ENCODE measurements around the gene EGFL8. TPM values are rescaled to one million over a fixed set of nuclear protein-coding genes. Genes with fewer than 3 reads are reported as not detected.

EGFL8 gene
- total RNA-seq, 1 experiment from 2014 or later, result 4.3 TPM

Other genes with a start within 250 kb of the EGFL8 start
- gene C2, start 236.9 kb upstream of the EGFL8 start, total RNA-seq (2014; rRNA removed; shearing (Covaris generic)), result 0.63 and 1.7 TPM in 2 replicates
- gene CFB, start 218.5 kb upstream of the EGFL8 start, total RNA-seq (2014; rRNA removed; shearing (Covaris generic)), result not detected in 2 replicates
- gene NELFE, start 205.6 kb upstream of the EGFL8 start, total RNA-seq (2014; rRNA removed; shearing (Covaris generic)), result 109 and 115 TPM in 2 replicates
- 47.2 and 57.6 TPM in 2 replicates for gene SKIC2, start 205.4 kb upstream of the EGFL8 start, total RNA-seq (2014; rRNA removed; shearing (Covaris generic))
- 18.8 and 19.9 TPM in 2 replicates for gene DXO, start 192.5 kb upstream of the EGFL8 start, total RNA-seq (2014; rRNA removed; shearing (Covaris generic))
- 0.35 and 1.5 TPM in 2 replicates for gene C4A, start 182.5 kb upstream of the EGFL8 start, total RNA-seq (2014; rRNA removed; shearing (Covaris generic))
- 1.1 and 1.9 TPM in 2 replicates for gene C4B, start 149.8 kb upstream of the EGFL8 start, total RNA-seq (2014; rRNA removed; shearing (Covaris generic))
- gene CYP21A2, start 126.2 kb upstream of the EGFL8 start, total RNA-seq (2014; rRNA removed; shearing (Covaris generic)), result 0.11 TPM in 1 of 2 replicates, not detected in the other
- gene TNXB, start 55.3 kb upstream of the EGFL8 start, total RNA-seq (2014; rRNA removed; shearing (Covaris generic)), result 2.7 and 4.4 TPM in 2 replicates
- gene ATF6B, start 36.3 kb upstream of the EGFL8 start, total RNA-seq (2014; rRNA removed; shearing (Covaris generic)), result 25.1 and 26.2 TPM in 2 replicates
- 12.5 and 12.8 TPM in 2 replicates for gene FKBPL, start 34.3 kb upstream of the EGFL8 start, total RNA-seq (2014; rRNA removed; shearing (Covaris generic))
- 0.14 TPM in 1 of 2 replicates, not detected in the other for gene PRRT1, start 12.7 kb upstream of the EGFL8 start, total RNA-seq (2014; rRNA removed; shearing (Covaris generic))
- gene PPT2, start 10.5 kb upstream of the EGFL8 start, total RNA-seq (2014; rRNA removed; shearing (Covaris generic)), result 24.7 and 25.5 TPM in 2 replicates
- gene AGPAT1, start 11.5 kb downstream of the EGFL8 start, total RNA-seq (2014; rRNA removed; shearing (Covaris generic)), result 99.3 and 113 TPM in 2 replicates
- 94.6 and 99.0 TPM in 2 replicates for gene RNF5, start 13.8 kb downstream of the EGFL8 start, total RNA-seq (2014; rRNA removed; shearing (Covaris generic))
- gene AGER, start 19.7 kb downstream of the EGFL8 start, total RNA-seq (2014; rRNA removed; shearing (Covaris generic)), result 2.2 and 2.8 TPM in 2 replicates
- 64.2 and 67.7 TPM in 2 replicates for gene PBX2, start 25.6 kb downstream of the EGFL8 start, total RNA-seq (2014; rRNA removed; shearing (Covaris generic))
- gene GPSM3, start 28.0 kb downstream of the EGFL8 start, total RNA-seq (2014; rRNA removed; shearing (Covaris generic)), result 21.2 and 26.8 TPM in 2 replicates
- gene NOTCH4, start 59.5 kb downstream of the EGFL8 start, total RNA-seq (2014; rRNA removed; shearing (Covaris generic)), result 0.96 and 1.6 TPM in 2 replicates
- not detected in 2 replicates for gene TSBP1, start 207.3 kb downstream of the EGFL8 start, total RNA-seq (2014; rRNA removed; shearing (Covaris generic))
- not detected in 2 replicates for gene BTNL2, start 242.6 kb downstream of the EGFL8 start, total RNA-seq (2014; rRNA removed; shearing (Covaris generic))

Measured in H7 (cell line).